ENCODE results near the gene SERAC1.
A peak's percentile ranks its signal among the peaks of the same experiment; 100 is the strongest.

The SERAC1 gene

DNA sequence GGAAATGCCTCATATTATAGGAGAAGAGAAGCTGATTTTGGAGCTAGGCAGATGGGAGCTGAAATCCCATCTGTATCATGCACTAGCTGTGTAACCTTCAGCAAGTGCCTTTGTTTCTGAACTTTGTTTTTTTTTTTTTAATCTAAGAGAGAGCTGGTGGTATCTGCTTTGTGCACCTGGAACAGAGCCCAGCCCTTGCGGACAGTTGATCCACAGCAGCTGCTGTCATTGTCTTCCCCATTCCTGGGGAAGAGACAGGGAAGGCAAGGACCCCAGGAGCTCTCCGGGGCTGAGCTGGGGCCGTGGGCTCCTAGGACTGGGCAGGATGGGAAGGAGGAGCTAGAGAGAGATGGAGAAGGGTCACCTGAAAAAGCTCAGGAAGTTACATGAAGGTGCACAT lies 94.3 kb downstream of the SERAC1 start:
- DNase-seq, result no peak

DNA sequence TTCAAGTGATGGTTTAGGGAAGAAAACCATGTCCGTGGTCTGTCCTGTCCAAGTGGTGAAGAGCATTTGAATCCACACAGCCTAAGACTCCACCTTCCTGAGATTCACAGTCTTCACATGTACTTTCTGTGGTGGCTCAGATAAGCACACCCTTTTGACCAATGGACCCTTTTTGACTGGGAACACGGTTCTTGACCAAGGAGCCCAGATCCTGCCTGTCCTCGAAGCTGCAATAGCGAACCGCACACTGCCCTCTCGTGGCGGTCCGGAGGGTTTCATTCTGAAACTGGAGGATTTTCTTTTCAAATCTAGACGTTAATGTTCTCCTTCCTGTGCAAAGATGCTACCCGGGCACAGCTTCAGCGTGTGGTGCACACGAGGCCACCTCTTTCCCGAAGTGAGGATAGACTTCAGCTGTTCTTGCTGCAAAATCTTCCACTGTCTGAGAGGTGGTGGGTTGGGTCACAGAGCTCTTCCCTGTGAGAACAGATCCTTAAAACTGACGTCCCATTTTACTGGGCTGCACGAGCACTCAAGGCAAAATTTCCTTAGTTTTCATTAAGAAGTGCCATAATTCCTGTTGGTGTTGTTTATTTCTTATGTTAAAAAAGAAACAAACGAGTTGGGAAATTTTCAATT lies 95.9 kb downstream of the SERAC1 start:
- DNase-seq, result peak; percentile 51

DNA sequence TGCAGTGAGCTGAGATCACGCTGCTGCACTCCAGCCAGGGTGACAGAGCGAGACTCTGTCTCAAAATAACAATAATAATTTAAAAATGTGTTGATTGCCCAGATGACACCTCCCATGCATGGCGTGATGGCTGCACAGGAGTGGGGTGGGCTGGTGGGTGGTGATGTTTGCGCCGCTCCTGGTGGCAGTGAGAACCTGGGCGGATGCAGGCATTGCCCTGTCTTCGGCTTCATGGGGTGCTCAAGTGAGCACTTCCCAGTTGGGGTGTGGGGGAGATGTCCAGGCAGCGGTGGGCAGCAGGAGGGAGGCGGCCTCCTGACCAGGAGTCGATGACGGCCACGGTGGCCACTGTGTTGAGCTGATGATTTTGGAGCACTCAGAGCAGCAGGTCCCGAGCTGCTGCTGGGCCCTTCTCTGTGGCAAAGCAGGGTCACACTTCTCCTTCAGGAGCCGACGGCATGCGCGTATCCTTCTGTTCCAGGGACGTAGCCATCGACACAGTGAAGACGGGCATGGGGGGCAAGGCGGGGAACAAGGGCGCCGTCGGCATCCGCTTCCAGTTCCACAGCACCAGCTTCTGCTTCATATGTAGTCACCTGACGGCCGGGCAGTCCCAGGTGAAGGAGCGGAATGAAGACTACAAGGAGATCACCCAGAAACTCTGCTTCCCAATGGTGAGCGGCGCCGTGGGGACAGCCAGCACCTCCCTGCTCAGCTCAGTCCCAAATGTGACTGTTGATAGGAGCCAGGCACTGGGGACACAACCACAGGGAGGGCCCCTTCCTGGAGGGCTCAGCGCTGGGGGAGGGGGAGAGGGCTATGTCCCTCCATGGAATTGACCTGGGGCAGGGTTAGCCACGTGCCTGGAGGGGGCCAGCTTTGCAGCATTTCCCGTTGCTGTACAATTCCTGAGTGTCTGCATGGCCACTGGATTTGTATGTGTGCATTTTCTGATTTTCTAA lies 96.7 kb downstream of the SERAC1 start:
- DNase-seq, result no peak

GRCh38 chr6:158070513-158070912 lies 97.5 kb downstream of the SERAC1 start:
- DNase-seq, result no peak

- DNase-seq, result no peak
Observed at GRCh38 chr6:158069800-158070195, 98.3 kb downstream of the SERAC1 start.

DNA sequence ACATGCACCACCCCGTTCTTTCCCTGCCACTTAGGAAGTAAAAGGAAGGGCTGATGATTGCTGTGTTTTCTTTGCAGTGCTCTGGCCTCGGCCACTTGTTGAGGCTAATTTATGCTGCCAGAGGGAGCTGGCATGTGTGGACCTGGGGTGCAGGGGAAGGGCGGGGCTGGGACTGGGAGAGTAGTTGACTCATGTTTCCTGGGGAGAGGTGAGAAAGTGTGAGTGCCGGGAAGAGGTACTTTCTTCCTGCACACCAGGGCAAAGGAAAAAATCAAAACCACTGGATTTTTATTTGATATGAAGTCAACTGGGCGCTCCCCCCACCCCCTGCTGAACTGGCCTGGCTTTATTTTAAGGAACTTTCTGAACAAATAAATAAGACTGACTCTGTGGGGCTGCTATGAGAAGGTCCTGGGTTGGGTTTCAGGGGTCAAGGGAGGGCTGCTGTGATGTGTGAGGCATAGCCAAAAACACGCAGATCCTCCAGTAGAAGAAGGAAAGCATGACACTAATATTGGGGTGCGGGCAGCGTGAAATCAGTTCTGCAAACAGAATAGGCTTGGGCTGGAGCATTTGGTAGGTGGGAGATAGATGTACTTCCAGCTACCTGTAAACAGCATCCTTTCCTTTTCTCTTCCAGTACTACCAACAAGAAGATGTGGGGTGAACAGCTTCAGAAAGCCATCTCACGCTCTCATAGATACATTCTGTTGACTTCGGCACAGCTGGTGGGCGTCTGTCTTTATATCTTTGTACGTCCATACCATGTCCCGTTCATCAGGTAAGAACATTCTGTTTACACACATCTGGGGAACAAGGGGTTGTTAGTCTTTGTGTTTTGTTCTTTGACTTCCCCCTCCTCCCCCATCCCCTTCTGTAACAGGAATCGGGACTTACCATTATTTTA lies 98.9 kb downstream of the SERAC1 start:
- no peak for DNase-seq

GRCh38 chr6:158068156-158068892 lies 99.7 kb downstream of the SERAC1 start:
- no peak for DNase-seq

DNA sequence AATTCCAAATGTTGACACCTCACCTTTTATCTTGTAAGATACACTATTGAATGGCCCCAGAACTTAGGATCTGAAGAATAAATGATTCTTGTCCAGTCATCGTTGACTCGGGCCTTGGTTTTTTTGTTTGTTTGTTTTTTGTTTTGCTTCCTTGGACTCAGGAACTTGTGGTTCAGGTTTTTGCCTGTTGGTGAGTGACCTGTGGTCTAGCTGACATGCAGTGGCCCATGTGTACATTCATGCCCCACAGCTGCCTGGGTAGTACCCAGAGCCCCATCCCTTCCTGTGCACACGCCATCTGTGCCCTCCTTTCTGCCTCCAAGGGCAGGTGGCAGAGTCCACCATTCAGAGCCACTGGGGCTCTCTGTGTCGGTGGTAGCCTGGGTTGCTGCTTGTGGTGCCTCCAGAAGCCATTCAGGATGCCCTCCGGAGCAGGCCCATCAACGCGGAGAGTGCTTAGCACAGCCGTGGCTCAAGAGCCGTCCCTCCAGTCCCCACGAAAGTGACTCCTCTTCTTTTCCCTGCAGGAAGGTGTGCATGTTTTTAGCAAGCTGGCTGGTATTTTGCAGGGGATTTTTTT lies 100.5 kb downstream of the SERAC1 start:
- no peak for DNase-seq

DNA sequence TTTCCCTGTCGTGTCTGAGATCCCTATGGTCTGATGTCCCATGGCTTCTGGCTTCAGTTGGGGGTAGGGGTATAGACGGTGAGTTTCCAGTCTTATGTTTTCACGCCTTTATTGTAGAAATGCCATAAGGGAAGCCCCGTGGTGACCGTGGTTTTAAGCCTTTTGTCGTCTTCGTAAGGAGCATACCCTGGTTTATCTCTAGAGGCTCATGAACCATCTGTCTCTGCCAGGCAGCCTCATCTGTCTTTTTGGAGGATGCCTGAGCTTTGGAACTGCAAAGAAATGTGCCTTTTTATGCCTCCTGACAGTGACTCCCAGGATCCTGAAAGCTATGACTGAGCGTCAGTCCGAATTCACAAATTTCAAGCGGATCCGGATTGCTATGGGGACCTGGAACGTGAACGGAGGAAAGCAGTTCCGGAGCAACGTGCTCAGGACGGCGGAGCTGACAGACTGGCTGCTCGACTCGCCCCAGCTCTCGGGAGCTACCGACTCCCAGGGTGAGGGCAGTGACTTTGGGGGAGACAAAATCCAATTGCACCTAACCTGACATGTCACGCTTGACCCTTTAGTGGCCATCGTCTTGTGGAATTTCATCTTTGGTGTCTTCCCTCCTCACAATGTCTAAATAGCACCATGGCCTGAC lies 101.8 kb downstream of the SERAC1 start:
- no peak for DNase-seq

DNA sequence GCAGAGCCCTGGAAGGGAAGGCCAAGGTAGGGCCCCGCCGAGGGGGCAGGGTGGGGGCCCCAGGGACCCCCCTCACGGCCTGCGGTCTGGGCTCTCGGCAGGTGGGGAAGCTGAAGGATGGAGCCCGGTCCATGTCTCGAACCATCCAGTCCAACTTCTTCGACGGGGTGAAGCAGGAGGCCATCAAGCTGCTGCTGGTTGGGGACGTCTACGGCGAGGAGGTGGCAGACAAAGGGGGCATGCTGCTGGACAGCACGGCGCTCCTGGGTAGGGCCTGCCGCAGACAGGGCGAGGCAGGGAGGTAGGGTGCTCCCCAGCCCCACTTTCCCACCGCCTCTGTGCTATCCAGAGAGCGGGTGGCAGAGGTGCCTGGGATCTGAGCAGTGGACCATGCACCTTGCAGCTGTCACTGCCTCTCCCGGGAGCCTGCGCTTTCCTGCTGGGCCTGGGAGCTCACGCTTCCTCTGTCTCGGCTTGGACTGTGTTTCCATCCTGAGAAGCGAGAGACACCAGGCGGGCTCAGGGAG lies 103.3 kb downstream of the SERAC1 start:
- no peak for DNase-seq

GRCh38 chr6:158063736-158064135 lies 104.3 kb downstream of the SERAC1 start:
- DNase-seq, result no peak

GRCh38 chr6:158061709-158062461 lies 106.2 kb downstream of the SERAC1 start:
- DNase-seq, result no peak

- no peak for DNase-seq
Observed at GRCh38 chr6:158061361-158061708, 106.7 kb downstream of the SERAC1 start.

DNA sequence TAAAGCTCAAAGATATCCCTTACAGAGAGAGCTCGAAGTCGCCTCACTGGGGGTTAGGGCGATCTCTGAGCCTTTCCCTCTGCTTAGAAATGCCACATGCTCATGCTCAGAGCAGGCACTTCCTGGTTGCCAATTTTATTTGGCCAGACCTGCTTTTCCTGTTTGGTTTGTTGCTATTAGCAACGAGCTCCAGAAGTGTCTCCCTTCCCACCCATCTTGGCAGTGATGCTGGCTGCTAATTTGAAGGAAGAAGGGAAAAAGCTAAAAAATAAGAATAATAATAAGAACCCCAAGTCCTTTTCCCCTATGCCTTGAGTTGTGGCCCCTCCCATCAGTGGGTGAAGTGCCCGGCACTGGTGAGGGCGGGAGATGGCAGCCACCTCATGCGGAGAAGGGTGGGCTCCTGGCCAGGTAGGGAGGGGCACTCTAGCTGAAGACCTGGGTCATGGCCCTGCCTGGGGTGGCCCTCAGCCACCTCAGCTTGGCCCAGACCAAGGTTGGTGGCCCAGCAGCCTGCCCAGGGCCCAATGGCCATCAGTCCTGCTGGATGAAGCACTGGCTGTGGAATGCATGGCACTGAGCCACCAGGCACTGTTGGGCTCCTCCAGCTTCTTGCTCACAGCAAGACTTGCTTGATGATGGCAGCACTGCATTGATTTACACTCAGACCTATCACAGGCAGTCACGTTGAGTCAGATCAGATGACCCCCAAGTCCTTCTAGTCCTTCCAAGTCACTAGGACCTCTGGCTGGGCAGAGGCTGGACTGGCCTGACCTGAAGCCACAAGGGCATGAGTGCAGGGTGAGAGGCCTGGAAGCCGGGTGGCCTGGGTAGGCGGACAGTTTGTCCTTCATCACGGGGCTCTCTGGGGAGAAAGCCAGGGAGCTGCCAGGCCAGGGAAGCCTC lies 107.4 kb downstream of the SERAC1 start:
- no peak for DNase-seq

Data from T-helper 9 cell (primary cell).